NT2/D1 (cell line): ENCODE data around the gene LRRN3.

Experiments
- YY1 ChIP-seq: IDR thresholded peaks from 2 replicates; pipeline ENCODE4 v1.6.1; 2011; ENCODE audit not compliant: insufficient read length, insufficient read depth
- ZNF274 ChIP-seq: IDR thresholded peaks from 2 replicates; pipeline ENCODE4 v1.6.1; 2011; ENCODE audit warnings: mild to moderate bottlenecking, low read depth, low read length

- no peak for TF ChIP-seq YY1
- no peak for TF ChIP-seq ZNF274
Observed at GRCh38 chr7:111101856-111102646, 11.1 kb downstream of the LRRN3 start.
